Measurements from ENCODE around the gene PRR5L.

DNA sequence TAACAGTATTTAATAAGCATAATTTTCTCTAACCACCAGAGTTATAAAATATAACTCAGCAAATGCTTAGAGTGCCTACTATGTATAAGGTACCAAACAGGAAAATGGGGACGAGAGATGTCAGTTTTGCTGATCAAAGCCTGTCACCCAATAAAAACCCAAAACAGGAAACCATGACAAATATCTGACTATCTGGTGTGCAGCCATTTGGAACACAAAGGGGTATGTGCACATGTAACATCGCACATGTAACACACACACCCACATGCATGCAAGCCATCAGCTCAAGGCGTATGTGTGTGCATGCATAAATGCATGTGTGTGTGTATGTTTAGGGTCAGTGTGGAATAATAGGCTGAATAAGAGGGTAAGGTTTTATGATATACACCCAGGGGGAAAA lies 64.2 kb downstream of the PRR5L start:
- TF ChIP-seq, protein P1, sequence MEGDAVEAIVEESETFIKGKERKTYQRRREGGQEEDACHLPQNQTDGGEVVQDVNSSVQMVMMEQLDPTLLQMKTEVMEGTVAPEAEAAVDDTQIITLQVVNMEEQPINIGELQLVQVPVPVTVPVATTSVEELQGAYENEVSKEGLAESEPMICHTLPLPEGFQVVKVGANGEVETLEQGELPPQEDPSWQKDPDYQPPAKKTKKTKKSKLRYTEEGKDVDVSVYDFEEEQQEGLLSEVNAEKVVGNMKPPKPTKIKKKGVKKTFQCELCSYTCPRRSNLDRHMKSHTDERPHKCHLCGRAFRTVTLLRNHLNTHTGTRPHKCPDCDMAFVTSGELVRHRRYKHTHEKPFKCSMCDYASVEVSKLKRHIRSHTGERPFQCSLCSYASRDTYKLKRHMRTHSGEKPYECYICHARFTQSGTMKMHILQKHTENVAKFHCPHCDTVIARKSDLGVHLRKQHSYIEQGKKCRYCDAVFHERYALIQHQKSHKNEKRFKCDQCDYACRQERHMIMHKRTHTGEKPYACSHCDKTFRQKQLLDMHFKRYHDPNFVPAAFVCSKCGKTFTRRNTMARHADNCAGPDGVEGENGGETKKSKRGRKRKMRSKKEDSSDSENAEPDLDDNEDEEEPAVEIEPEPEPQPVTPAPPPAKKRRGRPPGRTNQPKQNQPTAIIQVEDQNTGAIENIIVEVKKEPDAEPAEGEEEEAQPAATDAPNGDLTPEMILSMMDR (IDR thresholded peaks at IDR 0.05) = no peak
- TF ChIP-seq POLR2AphosphoS5 (IDR thresholded peaks at IDR 0.05) = no peak
- TF ChIP-seq POLR2A (IDR thresholded peaks at IDR 0.05) = no peak
- no peak for TF ChIP-seq EP300 (IDR thresholded peaks at IDR 0.05)

Data from sigmoid colon (tissue), 4 donors.